HepG2 (cell line): ENCODE measurements around the gene ZBTB20. TPM values are rescaled to one million over a fixed set of nuclear protein-coding genes. Genes with fewer than 3 reads are reported as not detected.

Experiments used
- AKNA ChIP-seq: sonication (generic); formaldehyde crosslinking; IDR thresholded peaks from 2 replicates; pipeline ENCODE4 v1.4.0; 2020; ENCODE audit warnings: missing genetic modification reagents, borderline replicate concordance
- ATRX ChIP-seq: sonication (generic); formaldehyde crosslinking; IDR thresholded peaks from 2 replicates; pipeline ENCODE4 v1.4.0; 2020; ENCODE audit warnings: missing genetic modification reagents, borderline replicate concordance
- CHD2 ChIP-seq: IDR thresholded peaks from 2 replicates; pipeline ENCODE4 v1.6.1; 2011; ENCODE audit warnings: low read depth, low read length, improper control_type of control experiment
- FOXK1 ChIP-seq: sonication (generic); formaldehyde crosslinking; IDR thresholded peaks from 2 replicates; pipeline ENCODE4 v1.4.0; 2020; ENCODE audit warnings: low read depth, missing genetic modification reagents, borderline replicate concordance
- MAZ ChIP-seq, 2 experiments: sonication (generic) in 1 of 2; formaldehyde crosslinking in 1 of 2; IDR thresholded peaks; 2 replicates each; pipeline versions ENCODE4 v1.5.0 to v1.6.1; 2012 to 2020; ENCODE audit warnings: low read depth in 2 of 2, mild to moderate bottlenecking in 2 of 2, borderline replicate concordance in 1 of 2, improper control_type of control experiment in 1 of 2, low read length in 1 of 2, missing genetic modification reagents in 1 of 2, moderate library complexity in 1 of 2
- SRSF4 ChIP-seq: fragments of 200-400 bp; formaldehyde crosslinking; IDR thresholded peaks from one replicate; pipeline ENCODE4 v1.6.1; 2018; ENCODE audit warnings: mild to moderate bottlenecking, low read depth, low read length, moderate library complexity; ENCODE audit not compliant: poor library complexity, severe bottlenecking
- ZNF687 ChIP-seq: sonication (generic); formaldehyde crosslinking; IDR thresholded peaks from 2 replicates; pipeline ENCODE4 v1.5.1; 2020; ENCODE audit warnings: mild to moderate bottlenecking, missing genetic modification reagents, moderate library complexity
- ZNF75D ChIP-seq: sonication (generic); formaldehyde crosslinking; IDR thresholded peaks from 2 replicates; pipeline ENCODE4 v1.8.1; 2023; ENCODE audit warnings: missing genetic modification reagents, mild to moderate bottlenecking, borderline replicate concordance
- ZNF800 ChIP-seq: sonication (generic); formaldehyde crosslinking; IDR thresholded peaks from 2 replicates; pipeline ENCODE4 v1.4.0; 2020; ENCODE audit warnings: missing genetic modification reagents
- polyA plus RNA-seq, 8 experiments: library from polyadenylated mRNA; depleted of rRNA in 3 of 8; stranded (reverse) in 7 of 8; unstranded in 1 of 8; fragments of >200 nt; fragmentation: Illumina TruSeq in 4 of 8; extraction: Trizol in 4 of 8; gene quantifications; 2 replicates each; pipeline versions ENCODE4 v1.2.1 to v1.2.3, GENCODE V29; 2011 to 2016; ENCODE audit warnings: low read depth in 4 of 8, missing spikeins in 1 of 8, mixed read lengths in 1 of 8; ENCODE audit not compliant: insufficient read depth in 1 of 8
- total RNA-seq, 5 experiments: library from RNA; depleted of rRNA; stranded (reverse); fragments of >200 nt; fragmentation: Illumina TruSeq; extraction: Trizol; gene quantifications; 2 replicates each; pipeline ENCODE4 v1.2.3, GENCODE V29; 2016; ENCODE audit warnings: low read depth in 1 of 5
- TF ChIP-seq, protein P1 (sequence below): sonication (generic); formaldehyde crosslinking; IDR thresholded peaks from 2 replicates; pipeline ENCODE4 v1.4.0; 2020; ENCODE audit warnings: missing genetic modification reagents, borderline replicate concordance

Gene ZBTB20
- total and polyA plus RNA-seq, 2 of the 13 experiments (the other 11 are each of a cell fraction or from before 2014, with no cell fraction given) = 1.9 to 8.8 TPM

GRCh38 chr3:115146418-115147328 is at the start of gene ZBTB20 (continued):
- TF ChIP-seq AKNA (CRISPR knock-in tag) = no peak
- TF ChIP-seq ATRX (CRISPR knock-in tag) = no peak
- TF ChIP-seq ZNF800 (CRISPR knock-in tag) = no peak
- TF ChIP-seq FOXK1 (CRISPR knock-in tag) = no peak
- peak; percentile 65 for TF ChIP-seq MAZ (IDR thresholded peaks at IDR 0.05; ENCODE audit: borderline replicate concordance, low read depth, low read length)
- 0 out of 2 replicates have a peak, but pooled peaks have one; percentile 41 for TF ChIP-seq MAZ (CRISPR knock-in tag; IDR thresholded peaks at IDR 0.05; ENCODE audit: low read depth)
- TF ChIP-seq, protein P1, sequence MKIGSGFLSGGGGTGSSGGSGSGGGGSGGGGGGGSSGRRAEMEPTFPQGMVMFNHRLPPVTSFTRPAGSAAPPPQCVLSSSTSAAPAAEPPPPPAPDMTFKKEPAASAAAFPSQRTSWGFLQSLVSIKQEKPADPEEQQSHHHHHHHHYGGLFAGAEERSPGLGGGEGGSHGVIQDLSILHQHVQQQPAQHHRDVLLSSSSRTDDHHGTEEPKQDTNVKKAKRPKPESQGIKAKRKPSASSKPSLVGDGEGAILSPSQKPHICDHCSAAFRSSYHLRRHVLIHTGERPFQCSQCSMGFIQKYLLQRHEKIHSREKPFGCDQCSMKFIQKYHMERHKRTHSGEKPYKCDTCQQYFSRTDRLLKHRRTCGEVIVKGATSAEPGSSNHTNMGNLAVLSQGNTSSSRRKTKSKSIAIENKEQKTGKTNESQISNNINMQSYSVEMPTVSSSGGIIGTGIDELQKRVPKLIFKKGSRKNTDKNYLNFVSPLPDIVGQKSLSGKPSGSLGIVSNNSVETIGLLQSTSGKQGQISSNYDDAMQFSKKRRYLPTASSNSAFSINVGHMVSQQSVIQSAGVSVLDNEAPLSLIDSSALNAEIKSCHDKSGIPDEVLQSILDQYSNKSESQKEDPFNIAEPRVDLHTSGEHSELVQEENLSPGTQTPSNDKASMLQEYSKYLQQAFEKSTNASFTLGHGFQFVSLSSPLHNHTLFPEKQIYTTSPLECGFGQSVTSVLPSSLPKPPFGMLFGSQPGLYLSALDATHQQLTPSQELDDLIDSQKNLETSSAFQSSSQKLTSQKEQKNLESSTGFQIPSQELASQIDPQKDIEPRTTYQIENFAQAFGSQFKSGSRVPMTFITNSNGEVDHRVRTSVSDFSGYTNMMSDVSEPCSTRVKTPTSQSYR (CRISPR knock-in tag) = no peak
- peak; percentile 52 for TF ChIP-seq ZNF687 (CRISPR knock-in tag)
- TF ChIP-seq ZNF75D (CRISPR knock-in tag) = no peak
- peak; percentile 84 for TF ChIP-seq CHD2
- no peak for TF ChIP-seq SRSF4
